Gastroesophageal sphincter (tissue), 3 donors: ENCODE data around the gene MCC.

Experiments used
- EP300 ChIP-seq: sonication (generic); formaldehyde crosslinking; IDR thresholded peaks from one replicate; pipeline ENCODE4 v1.6.1; 2017; ENCODE audit warnings: antibody characterized with exemption, mild to moderate bottlenecking
- POLR2A ChIP-seq, 2 donors: fragments of 450-650 bp; IDR thresholded peaks; one replicate each; pipeline ENCODE4 v1.6.1; 2017; ENCODE audit warnings: antibody characterized with exemption in 2 of 2, mild to moderate bottlenecking in 2 of 2, moderate library complexity in 1 of 2
- POLR2AphosphoS5 ChIP-seq: sonication (generic); formaldehyde crosslinking; IDR thresholded peaks from one replicate; pipeline ENCODE4 v1.6.1; 2017; ENCODE audit warnings: antibody characterized with exemption
- TF ChIP-seq, protein P1 (sequence below), 4 experiments: fragments of 200-600 bp in 2 of 4; fragments of 450-650 bp in 2 of 4; sonication (generic) in 1 of 4; IDR thresholded peaks; one replicate each; pipeline ENCODE4 v1.5.1; 2017 to 2019; ENCODE audit warnings: antibody characterized with exemption in 4 of 4, mild to moderate bottlenecking in 2 of 4, moderate library complexity in 2 of 4

DNA sequence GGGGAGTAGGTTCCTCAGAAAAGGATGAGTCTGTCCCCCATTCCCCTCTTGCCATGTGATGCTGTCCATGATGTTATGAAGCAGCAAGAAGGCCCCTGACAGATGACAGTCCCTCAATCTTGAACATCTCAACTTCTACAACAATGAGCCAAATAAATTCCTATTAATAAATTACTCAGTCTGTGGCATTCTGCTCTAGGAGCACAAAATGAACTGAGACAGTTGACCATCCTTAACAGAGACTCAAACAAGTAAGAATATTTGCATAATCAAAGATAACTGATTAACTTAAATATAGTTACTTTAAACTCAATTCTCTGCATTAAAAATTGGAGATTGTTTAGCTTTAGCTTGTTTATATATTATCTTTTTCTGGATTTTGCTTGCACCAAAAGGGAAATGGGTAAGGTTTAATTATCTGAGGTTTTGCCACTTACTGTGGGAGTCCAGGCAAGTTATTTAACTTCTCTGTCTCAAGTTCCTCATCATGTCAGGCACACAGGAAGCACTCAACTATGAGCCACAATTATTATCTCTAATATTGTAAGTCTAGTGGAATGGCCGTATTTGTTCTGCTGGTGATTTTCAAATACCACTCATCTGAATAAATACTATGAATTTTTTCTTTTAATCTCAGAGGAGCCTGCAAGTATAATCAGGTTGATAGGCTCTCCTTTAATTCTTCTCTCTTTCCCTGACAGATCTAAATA lies 216.4 kb downstream of the MCC start:
- TF ChIP-seq POLR2A (IDR thresholded peaks at IDR 0.05): no peak
- no peak for TF ChIP-seq EP300
- no peak for TF ChIP-seq POLR2AphosphoS5
- TF ChIP-seq, protein P1, sequence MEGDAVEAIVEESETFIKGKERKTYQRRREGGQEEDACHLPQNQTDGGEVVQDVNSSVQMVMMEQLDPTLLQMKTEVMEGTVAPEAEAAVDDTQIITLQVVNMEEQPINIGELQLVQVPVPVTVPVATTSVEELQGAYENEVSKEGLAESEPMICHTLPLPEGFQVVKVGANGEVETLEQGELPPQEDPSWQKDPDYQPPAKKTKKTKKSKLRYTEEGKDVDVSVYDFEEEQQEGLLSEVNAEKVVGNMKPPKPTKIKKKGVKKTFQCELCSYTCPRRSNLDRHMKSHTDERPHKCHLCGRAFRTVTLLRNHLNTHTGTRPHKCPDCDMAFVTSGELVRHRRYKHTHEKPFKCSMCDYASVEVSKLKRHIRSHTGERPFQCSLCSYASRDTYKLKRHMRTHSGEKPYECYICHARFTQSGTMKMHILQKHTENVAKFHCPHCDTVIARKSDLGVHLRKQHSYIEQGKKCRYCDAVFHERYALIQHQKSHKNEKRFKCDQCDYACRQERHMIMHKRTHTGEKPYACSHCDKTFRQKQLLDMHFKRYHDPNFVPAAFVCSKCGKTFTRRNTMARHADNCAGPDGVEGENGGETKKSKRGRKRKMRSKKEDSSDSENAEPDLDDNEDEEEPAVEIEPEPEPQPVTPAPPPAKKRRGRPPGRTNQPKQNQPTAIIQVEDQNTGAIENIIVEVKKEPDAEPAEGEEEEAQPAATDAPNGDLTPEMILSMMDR (IDR thresholded peaks at IDR 0.05): no peak
